K562 (cell line): ENCODE data around the gene N4BP3. TPM values are rescaled to one million over a fixed set of nuclear protein-coding genes. Genes with fewer than 3 reads are reported as not detected.
A peak's percentile ranks its signal among the peaks of the same experiment; 100 is the strongest.

Source experiments
- ATAC-seq: fragments of 200-7000 bp; cut with Tn5 transposase; 3 replicates; pipeline ENCODE4 v1.9.1; 2020; ENCODE audit warnings: moderate library complexity
- BruUV-seq: library from RNA; stranded (reverse); fragments of 400-500 nt; replicated peaks from 2 replicates; lab custom pipeline; 2021; lab: Mats Ljungman, UMichigan
- CTCF ChIA-PET: fragments of 300-600 bp; formaldehyde crosslinking; extraction: SDS; loops from one replicate; lab custom pipeline; 2021; ENCODE audit warnings: low intra/inter-chr PET ratio; lab: Yijun Ruan, JAX
- POLR2A ChIA-PET: fragments of 300-600, 350-650 bp; sonication (Branson Sonifier 250); formaldehyde crosslinking; extraction: SDS; loops from one replicate; lab custom pipeline; 2021; ENCODE audit warnings: antibody characterized with exemption, inconsistent platforms; lab: Yijun Ruan, JAX
- DNase-seq, 4 experiments: peaks; one replicate each; pipeline versions ENCODE4 v3.0.0 to v3.0.0-alpha.2; 2011 to 2018; ENCODE audit warnings: low spot score in 3 of 4, mixed read lengths in 3 of 4; ENCODE audit errors: extremely low read depth in 1 of 4
- FAIRE-seq: peaks from 2 replicates; lab custom pipeline; 2011; peaks lifted over from hg19 to GRCh38; lab: Jason Lieb, UNC
- H2AFZ ChIP-seq: 2 replicates; pipeline ENCODE4 v1.6.0; 2011; ENCODE audit warnings: low read depth, low read length, control low read depth, inconsistent platforms
- H3K27ac ChIP-seq: fragments of 200-600 bp; 3 replicates; pipeline ENCODE4 v1.8.0; 2011; ENCODE audit warnings: low read depth, mild to moderate bottlenecking, control low read depth, inconsistent platforms, low read length, moderate library complexity, mixed read lengths; ENCODE audit errors: extremely low read depth
- H3K27me3 ChIP-seq, 2 experiments: fragments of 300-600 bp in 1 of 2; 2 replicates in 1 of 2; 3 replicates in 1 of 2; pipeline versions ENCODE4 v1.6.0 to v1.8.0; 2011; ENCODE audit warnings: inconsistent platforms in 2 of 2, low read length in 2 of 2, mild to moderate bottlenecking in 1 of 2, mixed read lengths in 1 of 2, moderate library complexity in 1 of 2; ENCODE audit not compliant: control insufficient read depth in 2 of 2, insufficient read depth in 2 of 2
- H3K36me3 ChIP-seq: fragments of 300-600 bp; 3 replicates; pipeline ENCODE4 v1.8.0; 2011; ENCODE audit warnings: mild to moderate bottlenecking, low read length, inconsistent platforms; ENCODE audit not compliant: control insufficient read depth, insufficient read depth
- H3K4me1 ChIP-seq, 2 experiments: fragments of 200-600 bp in 1 of 2; replicated peaks in 1 of 2; 2 replicates in 1 of 2; 3 replicates in 1 of 2; pipeline versions ENCODE4 v1.5.1 to v1.8.0; 2011; ENCODE audit warnings: inconsistent platforms in 2 of 2, low read length in 2 of 2, mild to moderate bottlenecking in 1 of 2, mixed read lengths in 1 of 2, moderate library complexity in 1 of 2; ENCODE audit not compliant: control insufficient read depth in 2 of 2, insufficient read depth in 2 of 2
- H3K4me2 ChIP-seq: 2 replicates; pipeline ENCODE4 v1.6.1; 2011; ENCODE audit warnings: low read length, control low read depth, inconsistent platforms, mixed read lengths; ENCODE audit not compliant: insufficient read depth
- H3K4me3 ChIP-seq: fragments of 200-600 bp; sonication (generic), shearing (Covaris generic); 2 replicates; pipeline ENCODE4 v1.5.1; 2016; ENCODE audit warnings: control low read depth, inconsistent platforms
- H3K79me2 ChIP-seq: fragments of 200-600 bp; 3 replicates; pipeline ENCODE4 v1.8.0; 2011; ENCODE audit warnings: low read length, inconsistent platforms; ENCODE audit not compliant: control insufficient read depth, insufficient read depth
- H3K9ac ChIP-seq, 2 experiments: 2 replicates each; pipeline versions ENCODE4 v1.6.0 to v1.6.1; 2011; ENCODE audit warnings: low read depth in 2 of 2, low read length in 2 of 2, control low read depth in 1 of 2, inconsistent platforms in 1 of 2, mild to moderate bottlenecking in 1 of 2, mixed read lengths in 1 of 2; ENCODE audit not compliant: insufficient read depth in 1 of 2
- H3K9me1 ChIP-seq: one replicate; pipeline ENCODE4 v1.6.0; 2011; ENCODE audit warnings: inconsistent platforms, mild to moderate bottlenecking, low read length, moderate library complexity; ENCODE audit not compliant: control insufficient read depth, insufficient read depth
- H3K9me3 ChIP-seq: replicated peaks from 2 replicates; pipeline ENCODE4 v1.5.1; 2011; ENCODE audit warnings: low read depth, low read length, inconsistent platforms; ENCODE audit not compliant: control insufficient read depth, insufficient read depth
- H4K20me1 ChIP-seq: replicated peaks from 2 replicates; pipeline ENCODE4 v1.6.1; 2011; ENCODE audit warnings: low read length, inconsistent platforms, mixed read lengths; ENCODE audit not compliant: control insufficient read depth, insufficient read depth
- ARNT ChIP-seq, 2 experiments: fragments of 450-650 bp; IDR thresholded peaks; 2 replicates each; pipeline ENCODE4 v1.6.1; 2016; ENCODE audit warnings: mild to moderate bottlenecking in 1 of 2
- CHD4 ChIP-seq: fragments of 200-600 bp; sonication (generic); IDR thresholded peaks from 3 replicates; pipeline ENCODE4 v1.6.1; 2012; ENCODE audit warnings: low read depth, mild to moderate bottlenecking, mixed read lengths, low read length, inconsistent platforms; ENCODE audit not compliant: insufficient read depth, insufficient replicate concordance, poor library complexity, severe bottlenecking
- CTBP1 ChIP-seq: fragments of 450-650 bp; IDR thresholded peaks from 2 replicates; pipeline ENCODE4 v1.6.1; 2016; ENCODE audit warnings: borderline replicate concordance
- E2F1 ChIP-seq: sonication (generic); formaldehyde crosslinking; IDR thresholded peaks from 2 replicates; pipeline ENCODE4 v1.8.1; 2023; ENCODE audit warnings: mild to moderate bottlenecking, missing genetic modification reagents, moderate library complexity
- GATAD2B ChIP-seq: fragments of 450-650 bp; IDR thresholded peaks from 2 replicates; pipeline ENCODE4 v1.6.1; 2017; ENCODE audit warnings: mild to moderate bottlenecking, borderline replicate concordance
- HDAC3 ChIP-seq: fragments of 450-650 bp; IDR thresholded peaks from 2 replicates; pipeline ENCODE4 v1.6.1; 2018; ENCODE audit warnings: borderline replicate concordance, mild to moderate bottlenecking, moderate library complexity; ENCODE audit not compliant: partially characterized antibody
- HEY1 ChIP-seq: fragments of 250-450 bp; sonication (Bioruptor Pico); IDR thresholded peaks from 2 replicates; pipeline ENCODE4 v1.5.0; 2020; ENCODE audit warnings: mild to moderate bottlenecking, moderate library complexity, borderline replicate concordance
- KLF13 ChIP-seq: fragments of 450-650 bp; IDR thresholded peaks from 2 replicates; pipeline ENCODE4 v1.6.1; 2016; ENCODE audit warnings: missing genetic modification characterization, low read depth, mild to moderate bottlenecking, missing compliant biosample characterization, moderate library complexity, borderline replicate concordance
- PRDM10 ChIP-seq: fragments of 450-650 bp; IDR thresholded peaks from 2 replicates; pipeline ENCODE4 v1.6.1; 2018; ENCODE audit not compliant: partially characterized antibody
- ZBTB2 ChIP-seq: fragments of 450-650 bp; IDR thresholded peaks from 2 replicates; pipeline ENCODE4 v1.6.1; 2016; ENCODE audit warnings: antibody characterized with exemption
- ZNF511 ChIP-seq: sonication (generic); formaldehyde crosslinking; IDR thresholded peaks from 2 replicates; pipeline ENCODE4 v1.8.0; 2022; ENCODE audit warnings: mild to moderate bottlenecking, missing genetic modification reagents
- ZNF584 ChIP-seq: fragments of 200-800 bp; sonication (Bioruptor generic); IDR thresholded peaks from 2 replicates; pipeline ENCODE4 v1.6.1; 2016; ENCODE audit warnings: low read depth, mild to moderate bottlenecking, missing genetic modification characterization, missing compliant biosample characterization
- WGBS: fragments of 100-300 bp; shearing (Covaris generic); methylation state at CpG from one replicate; pipeline ENCODE4 v1.1.6; 2016; ENCODE audit warnings: low coverage, mixed read lengths; ENCODE audit not compliant: insufficient coverage; ENCODE audit errors: missing lambda C conversion rate; 5-methylcytosine and 5-hydroxymethylcytosine counted together
- in situ Hi-C: fragments of 300-500 bp; cut with MboI; formaldehyde crosslinking; loops from 4 replicates; pipeline ENCODE4 v1.15.0; 2018; ENCODE audit warnings: inconsistent platforms, mixed read lengths
- intact Hi-C: fragments of 100-400 bp; cut with micrococcal nuclease; formaldehyde crosslinking; loops from 2 replicates; pipeline ENCODE4 v1.14.2; 2022
- polyA plus RNA-seq, 8 experiments: library from polyadenylated mRNA; depleted of rRNA in 4 of 8; stranded (reverse) in 5 of 8; unstranded in 3 of 8; fragments of >200 nt; fragmentation: Nextera tagmentation in 2 of 8; fragmentation: Illumina TruSeq in 1 of 8; extraction: Ambion mirVana in 2 of 8; extraction: Trizol in 1 of 8; gene quantifications; 2 replicates each; pipeline versions ENCODE4 v1.2.1 to v1.2.3, GENCODE V29; 2011 to 2014; ENCODE audit warnings: inconsistent platforms in 1 of 8, missing spikeins in 1 of 8
- total RNA-seq, 7 experiments: library from RNA; depleted of rRNA in 6 of 7; stranded (reverse); fragments of >200 nt in 6 of 7; fragmentation: Illumina TruSeq in 2 of 7; extraction: Trizol in 2 of 7; gene quantifications; 2 replicates each; pipeline versions ENCODE4 v1.2.1 to v1.2.3, GENCODE V29; 2011 to 2021; ENCODE audit warnings: low replicate concordance in 1 of 7

The N4BP3 gene
- total and polyA plus RNA-seq, 9 of the 15 experiments (the other 6 are each of a cell fraction or from before 2014, with no cell fraction given), result 0.06 to 7.0 (median 2.4) TPM

GRCh38 chr5:178130576-178131445 is 17.5 kb downstream of the N4BP3 start, which contains the start of gene RMND5B:
RMND5B (plus strand) TSS chr5:178131014; CDS start chr5:178138120, 7,106 bp downstream.
- ATAC-seq (peak; percentile 85), FAIRE-seq (peak; percentile 82), DNase-seq (peak; percentile 89 to 94 (median 92))
- Histone ChIP-seq H3K36me3 (peaks cover 26% of the 10 kb centered on the region), H3K4me1 (peaks cover 24 to 48% of the 10 kb centered on the region in 2 experiments), H2AFZ (peak within 1 kb of the TSS; percentile 91), H3K27me3 (no peaks in the 10 kb centered on the region), H3K4me3 (peak within 1 kb of the TSS; percentile 98), H3K9me1 (no peaks in the 10 kb centered on the region), H3K9me3 (no peaks in the 10 kb centered on the region), H3K9ac (peak within 1 kb of the TSS; percentile 92 to 99), H3K27ac (peak within 1 kb of the TSS; percentile 97), H4K20me1 (0 out of 2 replicates have a peak, but pooled peaks cover 4% of the 10 kb centered on the region), H3K4me2 (peak within 1 kb of the TSS; percentile 98), H3K79me2 (peaks cover 49% of the 10 kb centered on the region)
- TSS peak; percentile 69 for BruUV-seq
- under 1% methylated on average over 81 of the region's 102 CpGs for WGBS
- CTCF ChIA-PET, result no interaction called here
- in situ Hi-C loops, result no loop called here
- intact Hi-C loops, result loop anchor here (1.0 kb wide), 1 partner anchor 18 kb away; the partner anchor contains the start of gene N4BP3
- POLR2A ChIA-PET, result interaction anchor here (0.7 to 3.4 kb wide), 6 partner anchors 10 to 24 kb away, joined by 3 to 20 read pairs (median 5); partner anchors contain the start of gene NHP2
- TF ChIP-seq ARNT (IDR thresholded peaks at IDR 0.05), result no peak
- peak; percentile 99 for TF ChIP-seq PRDM10
- TF ChIP-seq KLF13 (tag), result no peak
- TF ChIP-seq GATAD2B, result peak; percentile 92; the same call in 1 of the 2 replicates
- peak; percentile 94 for TF ChIP-seq E2F1 (CRISPR knock-in tag)
- no peak for TF ChIP-seq ZNF511
- no peak for TF ChIP-seq CHD4
- TF ChIP-seq ZBTB2, result no peak
- TF ChIP-seq ZNF584 (CRISPR knock-in tag), result no peak
- TF ChIP-seq CTBP1, result peak; percentile 84
- TF ChIP-seq HDAC3, result no peak
- no peak for TF ChIP-seq HEY1 (CRISPR knock-in tag)
